ENCODE data around the gene AREL1.

DNA sequence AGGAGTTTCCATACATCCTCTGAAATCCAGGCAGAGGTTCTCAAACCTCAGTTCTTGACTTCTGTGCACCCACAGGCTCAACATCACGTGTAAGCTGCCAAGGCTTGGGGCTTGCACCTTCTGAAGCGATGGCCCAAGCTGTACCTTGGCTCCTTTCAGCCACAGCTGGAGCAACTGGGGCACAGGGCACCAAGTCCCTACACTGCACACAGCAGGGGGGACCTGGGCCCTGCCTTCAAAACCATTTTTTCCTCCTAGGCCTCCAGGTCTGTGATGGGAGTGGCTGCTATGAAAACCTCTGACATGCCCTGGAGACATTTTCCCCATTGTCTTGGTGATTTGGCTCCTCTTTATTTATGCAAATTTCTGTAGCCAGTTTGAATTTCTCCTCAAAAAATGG, 10.6 kb downstream of the AREL1 start:
- TF ChIP-seq CTCF (IDR thresholded peaks at IDR 0.05; ENCODE audit: poor library complexity, severe bottlenecking) (no peak), EZH2 (IDR thresholded peaks at IDR 0.05; ENCODE audit: borderline replicate concordance, insufficient read depth, low read length, poor library complexity, severe bottlenecking) (no peak), POLR2AphosphoS5 (IDR thresholded peaks at IDR 0.05) (no peak), EP300 (conservative IDR thresholded peaks at IDR 0.05; ENCODE audit: poor library complexity, severe bottlenecking) (no peak)

Data from neural cell (in vitro differentiated cells).